GM21737 (cell line): ENCODE data around the gene PGAP1.

Experiments used
- ATAC-seq: cut with Tn5 transposase; IDR thresholded peaks from one replicate; pipeline ENCODE4 v1.9.1; 2021; ENCODE audit warnings: mild to moderate bottlenecking, moderate library complexity; ENCODE audit not compliant: unreplicated experiment

Gene PGAP1

DNA sequence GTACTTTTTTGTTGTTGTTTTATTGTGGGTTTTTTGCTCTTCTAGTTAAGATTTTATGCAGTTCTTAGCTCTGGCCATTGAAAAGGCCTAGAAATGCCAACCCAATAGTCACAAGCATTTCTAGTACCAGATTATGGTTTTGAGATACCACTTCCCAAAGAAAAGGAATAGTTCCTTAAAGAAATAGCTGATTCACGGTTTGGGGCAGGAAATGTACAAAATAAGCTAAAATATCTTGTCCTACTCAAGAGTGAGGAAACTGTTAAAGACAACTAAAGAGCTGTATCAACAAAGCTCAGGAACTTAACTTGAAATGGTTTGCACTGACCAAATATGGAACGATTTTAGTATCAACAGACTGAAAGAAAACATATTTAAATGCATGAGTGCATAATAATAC is 35.4 kb downstream of the PGAP1 start:
- ATAC-seq: no peak

DNA sequence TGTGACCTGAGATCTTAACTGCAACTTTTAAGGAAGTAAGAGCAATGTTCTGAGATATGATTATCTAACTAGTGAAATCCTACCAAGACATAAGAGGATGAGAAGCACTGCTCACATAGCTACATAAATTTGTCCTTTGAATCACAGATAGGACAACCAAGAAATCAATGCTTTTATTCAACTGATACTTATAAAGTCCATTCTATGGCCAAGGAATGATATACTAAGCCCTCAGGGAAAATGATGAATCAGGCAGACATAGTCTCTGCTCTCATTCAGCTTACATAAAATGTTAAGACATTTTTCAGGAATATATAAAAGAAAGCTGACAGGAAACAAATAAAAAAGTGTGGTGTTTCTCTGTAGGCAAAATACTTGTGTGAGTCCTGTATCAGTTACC is 39.1 kb downstream of the PGAP1 start:
- ATAC-seq: no peak

DNA sequence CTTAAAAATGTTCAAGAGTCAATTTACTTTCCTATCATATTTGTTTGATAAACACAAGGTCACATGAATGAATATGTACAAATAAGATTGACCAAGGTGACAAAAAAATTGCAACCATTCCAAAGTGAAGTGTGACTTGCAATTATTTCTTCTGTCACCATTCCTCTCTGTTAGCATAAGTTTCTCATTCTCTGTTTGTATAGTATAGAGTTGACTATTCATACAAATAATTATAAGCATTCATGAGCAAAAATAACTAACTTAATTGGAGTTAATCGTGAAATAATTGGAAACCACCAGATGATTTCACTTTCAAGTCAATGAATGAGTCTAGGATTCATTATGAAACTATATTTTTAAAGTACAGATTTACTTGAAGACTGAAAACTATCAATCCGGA is 42.1 kb downstream of the PGAP1 start:
- ATAC-seq: no peak

DNA sequence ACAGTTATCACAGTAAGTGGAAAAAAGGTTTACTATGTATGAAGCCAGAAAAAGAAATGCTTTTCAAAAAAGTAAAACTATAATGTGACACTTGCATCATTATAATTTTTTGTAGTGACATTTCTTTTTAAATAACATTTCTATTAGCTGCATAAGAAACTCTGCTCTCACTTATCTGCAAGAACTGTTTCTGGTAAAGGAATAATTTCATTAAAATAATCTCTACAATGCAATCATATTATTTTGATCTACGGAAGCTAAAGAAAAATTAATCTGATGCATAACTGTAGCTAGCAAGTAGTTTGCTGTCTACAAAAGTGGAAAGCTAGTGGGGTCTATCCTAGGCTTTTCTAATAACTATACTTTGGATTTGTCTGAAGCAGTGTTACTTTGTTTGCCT is 50.1 kb downstream of the PGAP1 start:
- no peak for ATAC-seq

DNA sequence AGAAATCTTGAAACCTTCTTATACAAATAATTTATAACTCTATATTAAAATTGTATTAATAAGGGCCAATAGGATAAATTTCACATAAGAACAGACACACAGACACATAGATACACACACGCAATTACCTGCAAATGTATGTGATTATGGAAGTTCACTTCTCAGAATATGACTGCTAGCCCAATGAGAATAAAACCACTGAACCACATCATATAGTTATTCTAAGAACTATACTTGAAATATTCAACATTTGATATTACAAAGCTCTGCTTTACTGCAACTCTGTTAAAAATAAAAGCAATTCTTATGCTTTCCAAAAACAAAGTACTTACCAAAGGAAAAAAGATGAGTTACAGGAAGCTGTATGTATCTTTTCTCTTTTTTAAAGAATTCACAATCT is 51.1 kb downstream of the PGAP1 start:
- ATAC-seq: no peak

DNA sequence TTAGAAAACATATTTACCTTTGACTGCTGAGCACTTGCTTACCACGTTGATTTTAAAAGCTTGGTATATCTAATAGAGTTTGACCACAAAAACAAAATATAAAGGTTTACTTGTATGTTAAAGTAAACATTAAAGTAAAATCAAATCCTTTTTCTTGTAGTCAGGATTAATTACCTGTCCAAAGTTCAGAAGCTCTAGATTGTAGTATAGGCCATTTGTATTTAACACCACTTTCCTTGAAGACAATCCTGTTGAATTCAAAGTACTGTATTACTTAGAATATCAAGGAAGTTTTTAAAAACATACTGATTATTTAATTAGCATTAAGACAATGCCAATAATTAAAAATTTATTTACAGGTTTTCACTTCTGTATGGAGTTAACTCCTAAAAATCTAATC is 53.0 kb downstream of the PGAP1 start:
- no peak for ATAC-seq

DNA sequence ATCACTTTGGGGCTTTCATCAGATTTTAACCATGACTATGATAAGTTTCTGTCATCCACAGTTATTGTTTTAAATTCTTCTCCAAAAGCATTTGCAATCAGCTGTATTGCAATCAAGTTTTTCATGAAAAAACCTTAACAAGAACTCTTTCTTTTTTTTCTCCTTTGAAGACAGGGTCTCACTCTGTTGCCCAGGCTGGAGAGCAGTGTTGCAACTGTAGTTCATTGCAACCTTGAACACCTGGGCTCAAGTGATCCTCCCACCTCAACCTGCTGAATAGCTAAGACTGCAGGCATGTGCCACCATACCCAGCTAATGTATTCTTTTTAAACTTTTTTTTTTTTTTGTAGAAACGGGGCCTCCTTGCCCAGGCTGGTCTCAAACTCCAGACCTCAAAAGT is 71.9 kb downstream of the PGAP1 start:
- ATAC-seq: no peak

DNA sequence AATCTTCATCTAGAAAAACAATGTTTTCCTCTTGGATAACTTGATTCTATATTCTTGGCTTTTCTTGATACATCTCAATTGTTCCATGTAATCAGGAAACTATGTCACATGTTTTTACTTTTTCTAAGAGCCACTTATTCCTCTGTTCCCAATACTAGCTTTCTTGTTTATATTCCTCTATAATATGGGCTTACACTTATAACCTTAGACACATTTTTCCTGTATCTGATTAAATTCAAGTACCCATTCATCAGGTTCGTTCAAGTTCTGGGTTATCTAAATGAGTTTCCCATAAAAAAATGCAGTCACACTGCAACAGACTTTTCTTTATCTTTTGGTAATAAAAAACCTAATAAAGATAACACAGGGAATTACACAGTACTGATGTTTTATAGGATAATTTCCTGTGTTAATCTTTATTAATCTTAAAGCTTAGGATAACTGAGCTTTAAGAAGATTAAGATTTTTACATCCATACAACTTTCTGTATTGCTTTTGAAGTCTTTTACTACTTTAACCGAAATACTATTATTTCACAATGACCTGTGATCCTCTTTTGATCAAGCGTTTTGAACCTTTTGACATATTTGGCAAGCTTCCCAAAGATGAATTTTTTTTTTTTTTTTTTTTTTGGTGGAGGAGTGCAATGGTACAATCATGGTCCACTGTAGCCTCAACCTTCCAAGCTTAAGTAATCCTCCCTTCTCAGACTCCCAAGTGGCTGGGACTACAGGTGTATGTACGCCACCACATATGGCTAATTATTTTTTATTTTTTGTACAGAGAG is 73.0 kb downstream of the PGAP1 start:
- no peak for ATAC-seq

DNA sequence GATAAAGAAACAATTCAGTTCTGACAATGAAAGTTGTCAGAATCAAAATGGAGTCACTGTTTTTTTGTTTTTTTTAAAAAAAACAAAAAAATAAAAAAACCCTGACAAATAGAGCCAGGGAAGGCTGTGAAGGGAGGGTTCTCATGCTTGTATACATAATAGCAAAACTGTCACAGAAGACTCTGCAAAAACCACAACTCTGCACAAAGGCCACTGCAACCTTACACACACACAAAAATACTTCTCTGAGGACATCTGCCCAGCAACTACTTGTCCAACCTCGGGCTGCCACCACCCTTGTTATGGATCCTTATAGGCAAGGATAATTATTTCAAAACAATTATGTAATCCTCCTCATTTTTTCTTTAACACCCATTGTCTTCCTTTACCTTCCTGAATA is 75.4 kb downstream of the PGAP1 start:
- no peak for ATAC-seq

DNA sequence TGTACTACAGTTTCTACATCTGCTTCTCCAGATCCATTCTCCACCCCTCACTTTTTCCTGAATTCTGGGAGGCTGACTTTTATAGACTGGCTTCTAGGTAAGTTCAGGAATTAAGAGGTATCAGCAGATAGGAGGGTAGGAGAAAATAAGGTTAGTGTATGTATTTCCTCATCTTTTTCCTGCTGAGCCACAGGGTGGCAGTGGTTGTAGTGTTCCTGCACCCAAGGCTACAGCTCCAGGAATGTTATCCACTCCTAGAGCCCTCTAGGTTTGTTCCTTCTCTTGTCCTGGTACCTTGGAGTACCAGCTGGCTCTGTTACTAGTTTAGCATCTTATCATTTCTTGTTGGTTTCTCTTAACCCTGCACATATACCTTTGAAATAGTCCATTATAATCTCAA is 76.6 kb downstream of the PGAP1 start:
- ATAC-seq: no peak

DNA sequence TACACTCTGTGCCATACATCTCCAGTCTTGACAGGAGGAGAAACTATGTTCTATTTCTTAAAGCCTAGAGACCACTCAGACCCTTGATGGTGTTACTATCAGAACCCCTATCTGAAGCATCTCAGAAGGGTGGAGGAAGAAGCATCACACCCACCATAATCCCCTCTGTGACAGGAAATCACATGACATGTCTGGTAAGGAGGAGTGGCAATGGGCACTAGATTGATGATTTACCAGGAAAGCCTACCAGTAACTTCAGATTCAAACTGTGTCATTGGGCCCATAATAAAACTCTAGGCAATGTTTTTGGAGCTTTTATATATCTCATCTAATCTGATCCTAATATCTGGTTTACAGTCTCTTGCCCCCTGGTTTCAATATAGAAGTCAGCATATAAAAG is 80.2 kb downstream of the PGAP1 start:
- ATAC-seq: no peak

DNA sequence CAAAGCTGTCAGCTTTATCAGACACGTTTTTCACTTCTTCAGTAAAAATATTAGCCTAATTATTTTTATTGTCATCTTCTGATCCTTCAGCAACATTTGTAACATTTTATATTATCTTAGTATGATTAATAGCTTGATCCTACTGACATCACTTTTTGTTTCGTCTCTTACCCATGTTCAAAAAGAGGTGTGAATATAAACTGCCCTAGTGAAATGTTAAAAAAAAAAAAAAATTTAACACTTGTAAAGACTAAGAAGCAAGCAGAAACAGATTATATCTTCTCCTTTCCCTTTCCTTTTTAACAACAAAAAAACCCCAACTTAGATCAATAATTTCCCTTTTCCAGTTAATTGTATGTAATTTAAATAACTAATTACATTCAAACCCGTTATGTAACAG is 81.1 kb downstream of the PGAP1 start:
- no peak for ATAC-seq

DNA sequence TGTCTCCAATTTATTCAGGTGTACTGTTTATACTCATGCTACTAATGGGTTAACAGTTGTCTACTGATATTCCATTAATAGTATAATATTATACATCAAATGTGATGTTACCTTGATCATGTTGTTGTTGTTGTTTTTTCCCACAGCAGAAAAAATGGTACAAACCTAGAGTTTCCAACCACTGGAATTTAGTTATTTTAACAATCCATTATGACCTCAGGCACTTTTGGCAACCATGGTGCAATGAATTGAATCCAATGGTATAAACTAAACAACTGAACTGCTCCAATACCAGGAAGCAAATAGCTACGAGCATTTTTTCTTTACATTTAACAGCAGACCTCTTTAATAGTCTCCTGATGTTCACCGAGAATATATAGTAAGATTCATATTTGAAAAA is 86.3 kb downstream of the PGAP1 start:
- no peak for ATAC-seq

DNA sequence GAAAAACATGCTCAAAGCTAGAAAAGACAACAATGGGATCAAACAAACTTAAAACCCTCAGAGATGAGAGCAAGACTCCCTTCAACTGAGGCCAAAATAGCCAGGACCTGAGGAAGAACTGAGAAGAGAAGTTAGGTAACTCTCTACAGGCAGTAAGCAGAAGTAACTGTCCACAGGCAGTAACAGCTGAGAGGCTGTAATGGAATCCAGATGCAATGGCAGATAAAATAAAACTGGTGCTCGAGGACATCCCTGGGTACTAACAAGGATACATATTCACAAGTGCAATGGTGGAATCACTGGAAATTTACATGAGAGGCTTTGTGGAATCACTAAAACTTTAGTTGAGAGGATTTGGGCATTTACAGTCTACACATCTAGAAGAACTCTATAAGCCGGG is 86.9 kb downstream of the PGAP1 start:
- ATAC-seq: no peak

DNA sequence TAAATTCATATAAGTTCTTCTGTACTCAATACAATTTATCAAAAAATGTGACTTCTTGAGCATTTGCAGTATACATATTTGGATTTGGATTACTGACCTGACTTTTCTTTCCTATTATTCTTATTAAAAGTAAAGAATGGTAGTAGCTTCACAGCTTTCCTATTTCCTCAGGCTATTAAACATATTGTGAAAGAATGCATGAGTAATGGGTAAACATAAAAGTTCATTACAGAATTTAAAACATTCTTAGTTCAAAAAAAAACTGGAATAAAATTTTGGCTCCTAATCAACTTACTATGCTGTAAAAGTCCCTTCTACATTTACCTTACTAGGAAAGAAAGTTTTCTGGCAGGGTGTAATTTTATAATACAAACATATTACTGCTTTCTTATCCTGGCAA is 90.1 kb downstream of the PGAP1 start:
- no peak for ATAC-seq

DNA sequence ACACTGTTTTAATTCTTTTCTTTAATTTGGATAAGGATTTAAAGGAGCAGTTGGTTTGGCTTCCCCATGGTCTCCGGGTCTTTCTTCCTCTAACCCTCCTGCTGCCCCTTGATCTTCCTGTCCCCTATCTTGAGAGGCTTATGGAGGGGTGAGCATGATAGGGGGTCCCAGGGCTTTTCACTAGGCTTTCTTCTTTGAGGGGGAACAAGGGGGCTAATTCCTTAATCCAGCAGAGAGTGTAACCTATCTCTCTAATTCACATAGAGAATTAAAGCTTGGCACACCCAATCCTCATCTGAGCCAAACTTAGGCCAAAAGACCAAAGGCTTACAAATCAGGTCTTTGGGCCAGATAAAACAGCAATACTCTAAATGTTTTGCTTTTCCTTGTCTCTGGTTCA is 95.8 kb downstream of the PGAP1 start:
- no peak for ATAC-seq

DNA sequence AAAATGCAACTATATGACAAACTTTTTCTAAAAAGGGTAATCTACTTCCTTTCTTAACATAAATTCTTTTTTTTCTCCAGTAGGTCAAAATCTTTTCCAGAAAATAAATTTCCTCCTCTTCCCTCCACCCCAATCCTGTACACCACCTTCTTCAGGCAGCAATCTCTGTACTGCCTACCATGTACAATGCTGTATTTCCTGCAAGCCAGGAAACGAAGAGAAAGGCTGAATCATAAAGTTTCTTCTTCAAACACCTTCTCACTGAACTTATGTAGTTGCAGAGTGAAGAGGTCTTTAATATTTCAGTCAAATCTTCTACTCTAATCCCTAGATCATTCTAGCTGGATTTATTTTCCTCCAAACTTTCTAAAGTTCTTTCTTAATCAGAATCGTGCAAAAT is 99.2 kb downstream of the PGAP1 start:
- no peak for ATAC-seq

DNA sequence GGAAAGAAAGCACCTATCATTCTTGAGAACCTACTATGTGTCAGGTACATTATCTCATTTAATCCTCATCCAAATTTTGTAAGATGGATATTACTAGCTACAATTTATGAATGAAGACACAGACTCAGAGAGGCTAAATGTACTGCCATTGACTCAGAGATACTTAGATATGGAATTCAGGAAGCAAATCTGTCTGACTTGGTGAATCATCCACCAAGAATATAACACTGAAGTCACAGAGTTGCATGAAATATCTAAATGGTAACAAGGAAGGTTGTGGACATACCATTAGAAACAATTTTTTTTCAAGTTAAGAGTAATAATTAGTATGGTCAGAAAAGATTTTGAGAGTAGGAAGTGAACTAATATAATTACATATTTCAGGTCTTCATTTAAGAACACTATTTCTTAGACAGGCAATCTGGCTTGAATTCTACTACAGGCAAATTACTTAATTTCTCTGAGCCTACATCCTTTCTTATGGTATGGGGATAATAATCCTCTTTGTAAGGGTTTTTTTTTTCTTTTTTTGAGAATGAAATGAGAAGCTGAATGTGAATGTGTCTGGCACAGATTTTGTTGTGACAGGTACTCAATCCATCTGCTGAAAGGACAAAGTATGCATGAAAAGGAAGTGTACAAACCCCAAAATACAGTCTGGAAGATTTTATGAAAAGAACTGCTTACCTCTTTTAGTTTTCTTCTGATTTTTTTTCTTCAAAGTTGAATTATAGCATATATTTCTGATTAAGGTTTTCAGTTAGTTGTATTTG is 102.6 kb downstream of the PGAP1 start:
- no peak for ATAC-seq

DNA sequence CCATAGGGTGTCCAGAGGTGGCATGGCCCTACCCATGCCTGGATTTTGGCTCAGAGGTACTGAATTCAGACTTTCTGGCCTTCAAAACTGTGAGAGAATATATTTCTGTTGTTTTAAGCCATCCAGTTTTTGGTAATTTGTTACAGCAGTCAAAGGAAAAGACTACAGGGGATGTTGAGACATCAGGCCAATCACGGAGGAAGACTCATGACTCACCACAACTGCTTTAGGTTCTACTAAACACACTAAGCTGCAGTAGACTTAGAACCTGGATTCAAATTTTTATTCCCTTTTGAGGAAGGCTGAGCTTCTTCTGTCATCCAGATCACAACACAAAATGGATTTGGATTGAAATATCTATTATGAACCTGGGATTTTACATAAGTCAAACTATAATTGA is 105.3 kb downstream of the PGAP1 start:
- no peak for ATAC-seq

DNA sequence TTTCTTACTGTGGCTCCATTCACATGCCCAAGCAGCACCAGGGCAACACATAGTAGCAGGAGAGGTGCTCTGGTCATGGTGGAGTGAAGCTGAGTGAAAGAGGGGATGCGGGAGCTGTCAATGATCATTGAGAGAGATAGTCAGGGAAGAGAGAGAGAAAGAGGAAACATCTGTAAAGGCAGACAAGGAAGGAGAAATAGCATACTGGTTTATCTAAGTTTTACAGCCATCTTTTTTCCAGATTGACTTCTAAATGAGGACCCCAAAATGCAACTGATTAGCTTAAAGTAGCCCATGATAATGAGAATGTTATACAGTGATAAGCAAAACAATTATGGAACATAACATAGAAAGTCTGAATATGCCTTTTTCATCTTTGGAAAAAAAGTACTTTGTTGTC is 117.2 kb downstream of the PGAP1 start, which contains the start of gene C2orf66:
Gene C2orf66 (minus strand): TSS at position 96 of the 400 bp plus-strand sequence. CDS start 19 bp downstream, at position 77.
- ATAC-seq: no peak

DNA sequence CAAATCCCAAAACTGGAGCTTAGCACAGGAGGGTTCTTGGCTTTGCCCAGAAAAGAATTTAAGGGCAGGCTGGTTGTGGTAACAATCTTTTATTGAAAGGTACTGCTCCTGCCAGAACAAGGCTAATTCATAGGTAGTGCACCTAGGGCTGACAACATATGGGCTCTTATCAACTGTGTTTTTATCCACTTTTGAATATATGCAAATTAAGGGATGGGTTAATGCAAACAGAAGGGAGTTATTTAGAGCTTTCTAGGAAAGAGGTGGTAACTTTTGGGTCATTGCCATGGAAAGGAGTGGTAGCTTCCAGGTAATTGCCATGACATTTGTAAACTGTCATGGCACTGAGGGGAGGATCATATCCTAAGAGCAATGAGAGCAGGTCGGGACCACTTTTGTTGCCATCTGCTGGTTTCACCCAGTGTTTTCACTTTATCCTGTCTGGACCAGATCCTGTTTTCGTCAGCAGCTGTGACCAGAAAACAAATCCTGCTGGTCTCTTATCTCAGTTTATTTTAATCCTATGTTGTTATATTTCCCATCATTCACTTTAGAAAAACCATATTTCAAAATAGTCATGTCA is 118.3 kb downstream of the PGAP1 start:
- no peak for ATAC-seq

DNA sequence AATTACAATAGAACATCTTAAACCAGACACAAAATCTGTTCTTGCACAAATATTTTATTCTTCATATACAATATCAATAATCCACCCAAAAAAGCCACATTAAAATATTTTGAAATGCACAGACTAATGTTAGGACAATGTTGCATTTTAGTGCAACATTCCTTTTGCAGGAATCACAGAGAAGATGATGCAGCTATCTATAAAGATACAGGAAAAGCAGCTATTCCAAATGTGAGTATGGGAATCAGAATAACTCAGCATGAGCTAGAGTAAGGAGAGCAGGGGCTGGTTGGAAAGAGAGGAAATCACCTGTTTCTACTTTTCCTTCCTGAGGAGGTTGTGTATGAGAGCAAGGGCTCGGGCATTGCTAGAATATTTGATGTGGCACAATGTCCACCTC is 122.1 kb downstream of the PGAP1 start:
- no peak for ATAC-seq
